Astrocyte of the cerebellum (primary cell): ENCODE data around the gene DIAPH3.

Source experiments
- DNase-seq: peaks from one replicate; pipeline ENCODE4 v3.0.0-alpha.2; 2011; ENCODE audit warnings: low read depth
- H3K4me3 ChIP-seq: 2 replicates; pipeline ENCODE4 v1.5.1; 2011; ENCODE audit warnings: mild to moderate bottlenecking, low read depth, low read length, moderate library complexity
- CTCF ChIP-seq: IDR thresholded peaks from 2 replicates; pipeline ENCODE4 v1.5.1; 2012; ENCODE audit warnings: low read length, low read depth, moderate library complexity, mild to moderate bottlenecking; ENCODE audit errors: missing control alignments
- in situ Hi-C: cut with HindIII; loops from 2 replicates; pipeline ENCODE4 v1.10.0; 2017; ENCODE audit warnings: low sequenced_read_pairs

The DIAPH3 gene

DNA sequence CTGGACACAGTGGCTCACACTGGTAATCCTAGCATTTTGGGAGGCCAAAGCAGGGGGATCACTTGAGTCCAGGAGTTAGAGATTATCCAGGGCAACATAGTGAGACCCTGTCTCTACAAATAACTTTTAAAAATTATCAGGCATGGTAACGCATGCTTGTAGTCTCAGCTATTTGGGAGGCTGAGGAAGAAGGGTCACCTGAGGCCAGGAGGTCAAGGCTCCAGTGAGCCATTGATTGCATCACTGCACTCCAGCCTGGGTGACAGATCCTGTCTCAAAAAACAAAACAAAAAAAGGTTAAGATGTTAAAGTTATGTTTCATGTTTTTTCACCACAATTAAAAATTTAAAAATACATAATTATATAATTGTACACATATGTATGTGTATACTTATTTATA is 19.2 kb upstream of the DIAPH3 start:
- no peak for DNase-seq
- no peak overlapping the region for H3K4me3 ChIP-seq
- no peak for TF ChIP-seq CTCF
- in situ Hi-C loops, result no loop called here

DNA sequence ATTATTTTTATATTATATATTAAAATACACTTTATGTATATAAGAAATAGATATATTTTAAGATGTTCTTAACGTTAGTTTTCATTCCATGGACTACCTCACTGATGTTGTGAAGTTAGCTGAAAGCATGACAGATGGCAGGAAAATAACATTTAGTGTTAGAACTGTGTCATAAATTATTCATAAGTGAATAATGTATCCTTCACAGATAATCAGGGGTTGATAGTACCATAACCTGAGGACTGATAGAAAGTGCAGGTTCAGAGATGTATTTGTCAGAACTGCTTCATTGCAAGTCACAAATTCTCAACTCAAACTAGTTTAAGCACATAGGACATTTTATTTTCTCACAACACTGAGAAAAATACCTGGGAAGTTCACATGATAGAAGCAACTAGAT is 14.6 kb upstream of the DIAPH3 start:
- in situ Hi-C loops, result no loop called here
- no peak for TF ChIP-seq CTCF
- H3K4me3 ChIP-seq, result no peak overlapping the region
- DNase-seq, result no peak

- in situ Hi-C loops, result no loop called here
- no peak overlapping the region for H3K4me3 ChIP-seq
- TF ChIP-seq CTCF, result no peak
- no peak for DNase-seq
Observed at GRCh38 chr13:60175571-60175970, 11.8 kb upstream of the DIAPH3 start.

DNA sequence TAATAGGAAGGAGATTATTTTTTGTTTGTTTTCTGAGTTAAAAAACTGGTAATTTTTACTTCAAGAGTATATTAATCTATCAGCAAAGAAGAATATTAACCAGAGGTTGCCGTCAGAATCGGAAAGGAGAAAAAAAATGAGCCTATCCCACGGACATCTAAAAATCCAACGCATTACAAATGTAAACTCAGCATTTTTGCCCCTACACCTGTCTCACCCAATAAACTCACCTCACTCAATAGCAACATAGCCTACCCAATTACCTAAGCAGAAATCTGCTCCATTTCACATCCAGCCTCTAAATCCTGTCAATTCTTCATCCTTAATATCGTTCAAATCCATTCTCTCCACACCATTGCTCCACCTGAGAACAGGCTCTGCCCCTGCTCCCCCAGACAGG is 10.4 kb upstream of the DIAPH3 start:
- no peak overlapping the region for H3K4me3 ChIP-seq
- no peak for DNase-seq
- in situ Hi-C loops, result no loop called here
- TF ChIP-seq CTCF, result no peak

GRCh38 chr13:60172111-60172510 is 8.4 kb upstream of the DIAPH3 start:
- in situ Hi-C loops, result no loop called here

DNA sequence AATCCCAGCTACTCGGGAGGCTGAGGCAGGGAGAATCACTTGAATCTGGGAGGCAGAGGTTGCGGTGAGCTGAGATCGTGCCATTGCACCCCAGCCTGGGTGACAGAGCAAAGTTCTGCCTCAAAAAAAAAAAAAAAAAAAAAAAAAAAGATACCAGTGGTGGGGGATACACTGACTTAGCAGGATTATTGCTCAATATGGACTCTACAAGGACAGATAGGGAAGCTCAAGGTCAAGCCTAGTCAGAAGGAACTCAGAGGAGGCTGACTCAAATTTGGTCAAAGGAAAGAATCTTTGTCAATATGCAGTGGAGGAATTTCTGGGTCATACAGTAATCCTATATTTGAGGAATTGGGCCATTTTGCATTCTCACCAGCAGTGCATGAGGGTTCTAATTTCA is 6.7 kb upstream of the DIAPH3 start:
- no peak overlapping the region for H3K4me3 ChIP-seq
- in situ Hi-C loops, result no loop called here
- DNase-seq, result no peak
- TF ChIP-seq CTCF, result no peak

More at GRCh38 chr13:60172111-60172510, 8.4 kb upstream of the DIAPH3 start:
- no peak overlapping the region for H3K4me3 ChIP-seq
- no peak for TF ChIP-seq CTCF
- no peak for DNase-seq
